H1 (cell line): ENCODE data around the gene MTFR1L. TPM values are rescaled to one million over a fixed set of nuclear protein-coding genes. Genes with fewer than 3 reads are reported as not detected.

Experiments used
- CTCF ChIA-PET: fragments of 300-600 bp; sonication (Branson Sonifier 250); formaldehyde crosslinking; loops from one replicate; lab custom pipeline; 2021; ENCODE audit not compliant: partially characterized antibody; lab: Charles Lee
- POLR2A ChIA-PET: fragments of 300-600 bp; sonication (Branson Sonifier 250); formaldehyde crosslinking; loops from one replicate; lab custom pipeline; 2021; ENCODE audit warnings: inconsistent platforms; ENCODE audit not compliant: partially characterized antibody; lab: Charles Lee
- DNase-seq, 2 experiments: peaks; one replicate each; pipeline versions ENCODE4 v3.0.0 to v3.0.0-alpha.2; 2010 to 2022; ENCODE audit warnings: low spot score in 2 of 2, low read depth in 1 of 2, mixed read lengths in 1 of 2
- FAIRE-seq: peaks from 2 replicates; lab custom pipeline; 2011; peaks lifted over from hg19 to GRCh38; lab: Jason Lieb, UNC
- H2AFZ ChIP-seq: 2 replicates; pipeline ENCODE4 v1.8.1; 2012; ENCODE audit warnings: low read length, inconsistent platforms
- H2AK5ac ChIP-seq: 2 replicates; pipeline ENCODE4 v1.6.1; 2013; ENCODE audit warnings: low read depth, low read length
- H2BK120ac ChIP-seq: replicated peaks from 2 replicates; pipeline ENCODE3; 2013; ENCODE audit warnings: low read depth, low read length, inconsistent platforms
- H2BK12ac ChIP-seq: 2 replicates; pipeline ENCODE4 v1.6.1; 2013; ENCODE audit warnings: low read depth, low read length
- H2BK15ac ChIP-seq: 2 replicates; pipeline ENCODE4 v1.6.1; 2013; ENCODE audit warnings: low read length
- H2BK20ac ChIP-seq: 2 replicates; pipeline ENCODE4 v1.6.1; 2013; ENCODE audit warnings: low read length
- H2BK5ac ChIP-seq: 2 replicates; pipeline ENCODE4 v1.6.1; 2013; ENCODE audit warnings: low read depth, low read length
- H3K14ac ChIP-seq: 2 replicates; pipeline ENCODE4 v1.6.1; 2013; ENCODE audit warnings: inconsistent platforms; ENCODE audit not compliant: insufficient read length
- H3K18ac ChIP-seq: 2 replicates; pipeline ENCODE4 v1.6.1; 2013; ENCODE audit warnings: low read length; ENCODE audit errors: extremely low read depth
- H3K23ac ChIP-seq: 2 replicates; pipeline ENCODE4 v1.6.1; 2013; ENCODE audit warnings: inconsistent platforms; ENCODE audit not compliant: insufficient read length
- H3K23me2 ChIP-seq: 2 replicates; pipeline ENCODE4 v1.6.1; 2013; ENCODE audit warnings: low read depth, low read length
- H3K27ac ChIP-seq: 2 replicates; pipeline ENCODE4 v1.6.1; 2011; ENCODE audit warnings: low read depth, low read length, inconsistent platforms
- H3K27me3 ChIP-seq, 4 experiments: replicated peaks in 1 of 4; 1 replicate in 1 of 4; 2 replicates in 3 of 4; pipeline versions ENCODE4 v1.6.1 to v1.8.1; 2011 to 2013; ENCODE audit warnings: low read length in 3 of 4, mild to moderate bottlenecking in 3 of 4, inconsistent platforms in 2 of 4, mixed read lengths in 2 of 4, moderate library complexity in 1 of 4; ENCODE audit not compliant: control insufficient read depth in 3 of 4, insufficient read depth in 3 of 4; ENCODE audit errors: extremely low read depth in 1 of 4
- H3K36me3 ChIP-seq, 4 experiments: 2 replicates each; pipeline versions ENCODE4 v1.6.1 to v1.8.1; 2011 to 2013; ENCODE audit warnings: mild to moderate bottlenecking in 4 of 4, low read length in 3 of 4, moderate library complexity in 2 of 4, control low read depth in 1 of 4, inconsistent platforms in 1 of 4; ENCODE audit not compliant: insufficient read depth in 4 of 4, control insufficient read depth in 2 of 4
- H3K4ac ChIP-seq: replicated peaks from 2 replicates; pipeline ENCODE3; 2013; ENCODE audit warnings: low read length, low read depth, mixed read lengths, inconsistent platforms; ENCODE audit not compliant: insufficient read length
- H3K4me1 ChIP-seq, 4 experiments: replicated peaks in 1 of 4; 1 replicate in 1 of 4; 2 replicates in 3 of 4; pipeline versions ENCODE4 v1.6.1 to v1.8.1; 2011 to 2013; ENCODE audit warnings: low read length in 3 of 4, inconsistent platforms in 2 of 4, mixed read lengths in 1 of 4; ENCODE audit not compliant: insufficient read depth in 4 of 4, control insufficient read depth in 3 of 4
- H3K4me2 ChIP-seq, 2 experiments: 2 replicates each; pipeline versions ENCODE4 v1.6.1 to v1.8.1; 2011 to 2013; ENCODE audit warnings: low read depth in 2 of 2, low read length in 2 of 2, control low read depth in 1 of 2, inconsistent platforms in 1 of 2, mild to moderate bottlenecking in 1 of 2; ENCODE audit not compliant: insufficient read depth in 1 of 2
- H3K4me3 ChIP-seq, 4 experiments: fragments of 200-600, 300-600 bp in 1 of 4; sonication (generic), shearing (Covaris generic), sonication (Bioruptor Twin) in 1 of 4; 2 replicates each; pipeline versions ENCODE4 v1.5.1 to v1.8.1; 2011 to 2016; ENCODE audit warnings: low read length in 4 of 4, low read depth in 3 of 4, control low read depth in 2 of 4, inconsistent platforms in 2 of 4, mild to moderate bottlenecking in 2 of 4, mixed read lengths in 1 of 4, moderate library complexity in 1 of 4; ENCODE audit not compliant: insufficient read depth in 2 of 4; ENCODE audit errors: extremely low read depth in 1 of 4
- H3K56ac ChIP-seq: replicated peaks from 2 replicates; pipeline ENCODE3; 2013; ENCODE audit warnings: low read depth, mild to moderate bottlenecking, mixed read lengths, low read length, inconsistent platforms; ENCODE audit not compliant: insufficient read length
- H3K79me1 ChIP-seq: 2 replicates; pipeline ENCODE4 v1.6.1; 2013; ENCODE audit warnings: low read depth, low read length, control low read depth
- H3K79me2 ChIP-seq, 2 experiments: 2 replicates each; pipeline versions ENCODE4 v1.6.1 to v1.8.1; 2012 to 2013; ENCODE audit warnings: low read length in 2 of 2, mild to moderate bottlenecking in 2 of 2, inconsistent platforms in 1 of 2; ENCODE audit not compliant: insufficient read depth in 2 of 2, control insufficient read depth in 1 of 2
- H3K9ac ChIP-seq, 4 experiments: replicated peaks in 1 of 4; 1 replicate in 1 of 4; 2 replicates in 3 of 4; pipeline versions ENCODE4 v1.6.1 to v1.8.1; 2011 to 2013; ENCODE audit warnings: low read depth in 3 of 4, low read length in 3 of 4, control low read depth in 2 of 4, mild to moderate bottlenecking in 2 of 4, moderate library complexity in 2 of 4, inconsistent platforms in 1 of 4; ENCODE audit errors: extremely low read depth in 1 of 4
- H3K9me3 ChIP-seq, 2 experiments: 2 replicates each; pipeline versions ENCODE4 v1.6.1 to v1.8.1; 2012 to 2013; ENCODE audit warnings: mild to moderate bottlenecking in 2 of 2, moderate library complexity in 2 of 2, control low read depth in 1 of 2, inconsistent platforms in 1 of 2, low read depth in 1 of 2, low read length in 1 of 2, mixed read lengths in 1 of 2; ENCODE audit not compliant: insufficient read depth in 2 of 2
- H4K20me1 ChIP-seq, 2 experiments: replicated peaks in 1 of 2; 2 replicates each; pipeline versions ENCODE3 to v1.8.1; 2011 to 2013; ENCODE audit warnings: inconsistent platforms in 2 of 2, low read length in 2 of 2, mild to moderate bottlenecking in 1 of 2; ENCODE audit not compliant: insufficient read depth in 2 of 2, control insufficient read depth in 1 of 2
- H4K5ac ChIP-seq: 2 replicates; pipeline ENCODE4 v1.6.1; 2013; ENCODE audit warnings: low read length, low read depth, mixed read lengths, inconsistent platforms; ENCODE audit not compliant: insufficient read length
- H4K8ac ChIP-seq: 2 replicates; pipeline ENCODE4 v1.8.0; 2013; ENCODE audit warnings: mild to moderate bottlenecking, moderate library complexity, low read length, inconsistent platforms; ENCODE audit not compliant: insufficient read depth; ENCODE audit errors: extremely low read depth
- H4K91ac ChIP-seq: replicated peaks from 2 replicates; pipeline ENCODE3; 2013; ENCODE audit warnings: low read length, mixed read lengths, inconsistent platforms; ENCODE audit not compliant: insufficient read length
- EZH2 ChIP-seq: fragments of 200-600 bp; sonication (generic); IDR thresholded peaks from 2 replicates; pipeline ENCODE4 v1.7.1; 2012; ENCODE audit warnings: low read depth, mild to moderate bottlenecking, moderate library complexity, low read length, inconsistent platforms; ENCODE audit not compliant: severe bottlenecking
- MAX ChIP-seq: IDR thresholded peaks from 2 replicates; pipeline ENCODE4 v1.6.1; 2012; ENCODE audit warnings: inconsistent platforms
- SP2 ChIP-seq: IDR thresholded peaks from 2 replicates; pipeline ENCODE4 v1.6.1; 2012; ENCODE audit warnings: mild to moderate bottlenecking, low read length, inconsistent platforms
- WGBS, 2 experiments: shearing (Covaris generic) in 1 of 2; methylation state at CpG; one replicate each; pipeline versions ENCODE4 v1.1.6 to v1.1.7; 2013 to 2015; ENCODE audit warnings: low lambda C conversion rate in 2 of 2, mixed read lengths in 2 of 2, inconsistent platforms in 1 of 2, low coverage in 1 of 2, missing lambda C conversion rate in 1 of 2; ENCODE audit not compliant: insufficient replicate concordance in 2 of 2, insufficient coverage in 1 of 2, insufficient read length in 1 of 2; ENCODE audit errors: extremely low coverage in 1 of 2, missing lambda C conversion rate in 1 of 2; 5-methylcytosine and 5-hydroxymethylcytosine counted together
- polyA plus RNA-seq, 7 experiments: library from polyadenylated mRNA; depleted of rRNA in 3 of 7; stranded (reverse) in 5 of 7; unstranded in 2 of 7; fragments of >200 nt in 5 of 7; fragments of 200-250 nt in 2 of 7; gene quantifications; 1 replicate in 5 of 7; 2 replicates in 1 of 7; 4 replicates in 1 of 7; pipeline versions ENCODE4 v1.2.1 to v1.2.3, GENCODE V29; 2011 to 2013; ENCODE audit warnings: missing spikeins in 2 of 7, mixed read lengths in 2 of 7
- total RNA-seq: library from RNA; stranded (reverse); fragmentation: NEBNext Ultra II Directional; extraction: Animal tissue kit (Norgen Biotek cat#: 25700); gene quantifications from 2 replicates; pipeline ENCODE4 v1.2.1, GENCODE V29; 2021

The MTFR1L gene
- total and polyA plus RNA-seq, 2 of the 8 experiments (the other 6 are each of a cell fraction or from before 2014, with no cell fraction given), result 20.8 to 23.1 TPM

GRCh38 chr1:25843483-25843882 lies 23.7 kb downstream of the MTFR1L start:
- H3K36me3 ChIP-seq, result no peaks in the 10 kb centered on the region
- H2BK15ac ChIP-seq, result no peak overlapping the region
- CTCF ChIA-PET, result interaction anchor here (0.6 to 1.8 kb wide), 3 partner anchors 9 to 126 kb away, joined by 3 to 4 read pairs (median 3); no protein-coding TSS in a partner anchor
- DNase-seq, result no peak
- no peak overlapping the region for H4K91ac ChIP-seq
- no peak overlapping the region for H4K8ac ChIP-seq
- POLR2A ChIA-PET, result interaction anchor here (0.7 to 2.7 kb wide), 2 partner anchors 9 to 29 kb away, joined by 3 to 10 read pairs; no protein-coding TSS in a partner anchor
- H3K9me3 ChIP-seq, result no peaks in the 10 kb centered on the region
- no peaks in the 10 kb centered on the region for H3K27me3 ChIP-seq
- 100% methylated on average over 3 of the region's 3 CpGs; no CpG with 5 or more reads in 1 of the 2 experiments for WGBS, 2 experiments
- H3K79me2 ChIP-seq, result peaks cover 0 to 68% of the 10 kb centered on the region in 2 experiments; a peak in 3 of 4 replicates
- H3K4me1 ChIP-seq, result peaks cover 0 to under 1% (median 0%) of the 10 kb centered on the region in 4 experiments; a peak in 1 of 7 replicates
- H3K14ac ChIP-seq, result no peak overlapping the region
- no peak for TF ChIP-seq EZH2
- no peak for TF ChIP-seq MAX
- no peak for TF ChIP-seq SP2
- TF ChIP-seq, all 59 proteins: peak for 0
- Histone ChIP-seq H3K18ac (no peak overlapping the region), H2AFZ (no peak overlapping the region), H3K4ac (no peak overlapping the region), H3K23me2 (no peaks in the 10 kb centered on the region), H3K79me1 (peaks cover 3% of the 10 kb centered on the region; the same call in 1 of the 2 replicates), H2AK5ac (no peak overlapping the region), H3K4me3 (no peak overlapping the region), H2BK20ac (no peak overlapping the region), H3K9ac (no peak overlapping the region), H2BK120ac (no peak overlapping the region), H3K56ac (no peak overlapping the region), H2BK12ac (no peak overlapping the region), H2BK5ac (no peak overlapping the region), H4K20me1 (peaks cover 1 to 2% of the 10 kb centered on the region in 2 experiments), H3K27ac (no peak overlapping the region), H3K4me2 (no peak overlapping the region), H3K23ac (no peak overlapping the region), H4K5ac (no peak overlapping the region)
- no peak for FAIRE-seq
